NB4 (cell line): ENCODE results near the gene NHS.

ENCODE experiments used
- DNase-seq: peaks from one replicate; pipeline ENCODE4 v3.0.0; 2010; ENCODE audit warnings: low read depth
- H3K4me3 ChIP-seq: one replicate; pipeline ENCODE4 v1.5.1; 2011; ENCODE audit warnings: mild to moderate bottlenecking, low read depth, low read length, moderate library complexity
- CTCF ChIP-seq: IDR thresholded peaks from one replicate; pipeline ENCODE4 v1.5.1; 2012; ENCODE audit warnings: low read depth, low read length
- MAX ChIP-seq: IDR thresholded peaks from 2 replicates; pipeline ENCODE4 v1.6.1; 2011; ENCODE audit warnings: low read depth, low read length
- MYC ChIP-seq: IDR thresholded peaks from 2 replicates; pipeline ENCODE4 v1.6.1; 2011; ENCODE audit warnings: low read depth, low read length
- POLR2A ChIP-seq: IDR thresholded peaks from 2 replicates; pipeline ENCODE4 v1.6.1; 2011; ENCODE audit warnings: mild to moderate bottlenecking; ENCODE audit not compliant: insufficient read length; ENCODE audit errors: extremely low read depth

The NHS gene

GRCh38 chrX:17705211-17705610, 330.2 kb downstream of the NHS start:
- H3K4me3 ChIP-seq, result no peak overlapping the region
- TF ChIP-seq CTCF, result no peak
- no peak for TF ChIP-seq POLR2A
- TF ChIP-seq MAX, result no peak
- TF ChIP-seq MYC, result no peak

DNA sequence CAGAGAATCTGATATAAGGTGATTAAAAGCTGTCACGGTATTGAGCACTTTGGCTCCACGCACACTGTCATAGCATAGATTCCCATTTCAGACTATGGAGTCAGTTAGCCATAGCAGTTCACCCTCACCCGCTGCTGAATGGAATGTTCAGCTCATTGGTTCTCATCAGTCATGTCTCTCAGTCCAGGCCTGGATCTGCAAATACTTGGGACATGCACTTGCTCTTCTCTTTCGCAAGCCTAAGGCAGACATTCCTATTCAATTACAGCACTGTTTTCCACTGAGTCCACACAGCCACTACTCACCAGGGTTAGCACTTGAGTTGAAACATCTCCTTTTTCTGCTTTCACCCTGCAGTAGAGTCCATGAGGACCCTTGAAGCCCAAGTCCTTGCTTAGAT, 331.7 kb downstream of the NHS start:
- no peak for DNase-seq

More at GRCh38 chrX:17705211-17705610, 330.2 kb downstream of the NHS start:
- no peak for DNase-seq

GRCh38 chrX:17707731-17708130, 332.7 kb downstream of the NHS start:
- no peak overlapping the region for H3K4me3 ChIP-seq
- DNase-seq, result no peak
- TF ChIP-seq POLR2A, result no peak
- TF ChIP-seq MAX, result no peak

More for the DNA sequence above, 331.7 kb downstream of the NHS start:
- H3K4me3 ChIP-seq, result no peak overlapping the region
- TF ChIP-seq MAX, result no peak
- no peak for TF ChIP-seq MYC
- no peak for TF ChIP-seq CTCF
- TF ChIP-seq POLR2A, result no peak

DNA sequence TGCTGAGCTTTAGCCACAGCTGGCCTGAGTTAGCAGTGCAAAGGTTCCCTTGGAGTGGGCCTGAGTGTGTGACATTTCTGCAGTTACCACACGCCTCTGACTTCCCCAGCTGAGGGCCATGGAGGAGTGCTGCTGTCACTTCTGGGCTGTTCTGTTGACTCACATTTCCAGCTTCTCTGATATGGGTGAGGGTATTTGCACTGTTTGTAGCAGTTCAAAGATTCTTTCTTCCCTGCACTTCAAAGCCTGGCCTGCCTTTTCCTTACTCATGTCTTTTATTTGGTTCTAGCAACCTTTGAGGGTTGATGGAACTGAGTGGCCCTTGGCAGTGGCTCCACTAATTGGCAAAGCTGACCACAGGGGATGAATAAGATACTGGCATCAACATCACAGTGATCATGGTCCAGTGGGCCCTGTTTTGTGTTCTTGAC, 335.9 kb downstream of the NHS start:
- no peak for DNase-seq
- TF ChIP-seq MYC (no peak), MAX (no peak), CTCF (no peak), POLR2A (no peak)
- no peak overlapping the region for H3K4me3 ChIP-seq

- no peak for DNase-seq
- no peak for TF ChIP-seq POLR2A
- no peak for TF ChIP-seq MAX
- TF ChIP-seq MYC, result no peak
- no peak for TF ChIP-seq CTCF
These were observed 338.3 kb downstream of the NHS start for GRCh38 chrX:17713288-17713687.

GRCh38 chrX:17718649-17719165, 343.7 kb downstream of the NHS start:
- no peak overlapping the region for H3K4me3 ChIP-seq
- DNase-seq, result no peak
- TF ChIP-seq CTCF, result no peak

More at GRCh38 chrX:17713288-17713687, 338.3 kb downstream of the NHS start:
- no peak overlapping the region for H3K4me3 ChIP-seq
